ENCODE results near the gene VSIG10L2.
"Not testable (repeated sequence)": the region's sequence is repeated elsewhere in the genome, so short reads cannot be mapped to it uniquely, and the experiment has no call there.

Gene VSIG10L2

GRCh38 chr11:125945797-125946520 lies at the start of gene VSIG10L2:
Gene VSIG10L2, plus strand, starts transcription at chr11:125946044. Its CDS starts 12 bp downstream, at chr11:125946056.
- DNase-seq = no peak

DNA sequence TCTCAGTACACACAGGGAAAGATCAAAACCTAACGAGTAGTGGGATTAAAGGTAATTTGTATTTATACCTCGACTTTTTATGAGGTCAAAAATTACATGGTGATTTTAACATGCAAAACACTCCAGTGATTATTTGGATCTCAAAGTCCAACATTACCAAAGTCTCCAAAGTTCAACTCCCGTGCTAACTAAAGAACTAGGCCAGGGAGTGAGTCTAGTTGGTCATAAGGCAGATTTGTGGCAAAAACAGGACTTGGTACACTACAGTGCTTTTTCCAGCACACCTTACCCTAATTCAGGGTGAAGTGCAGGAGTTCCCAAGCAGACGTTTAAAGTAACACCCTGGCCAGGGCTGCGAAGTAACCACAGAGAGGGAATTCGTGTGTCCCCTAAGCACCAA lies 44.0 kb upstream of the VSIG10L2 start:
- DNase-seq = no peak

- DNase-seq = no peak
Observed at GRCh38 chr11:125902277-125902926, 43.4 kb upstream of the VSIG10L2 start.

- peak; percentile 91 for DNase-seq
Observed at GRCh38 chr11:125902927-125903710, 42.7 kb upstream of the VSIG10L2 start, which contains the start of gene PUS3. Gene PUS3, minus strand, starts transcription at chr11:125903206. Its CDS starts 6,922 bp downstream, at chr11:125896284.

- no peak for DNase-seq
Observed at GRCh38 chr11:125903711-125904659, 41.9 kb upstream of the VSIG10L2 start, which contains the start of gene DDX25. Gene DDX25, plus strand, starts transcription at chr11:125904508. Its CDS starts 10 bp downstream, at chr11:125904518.

DNA sequence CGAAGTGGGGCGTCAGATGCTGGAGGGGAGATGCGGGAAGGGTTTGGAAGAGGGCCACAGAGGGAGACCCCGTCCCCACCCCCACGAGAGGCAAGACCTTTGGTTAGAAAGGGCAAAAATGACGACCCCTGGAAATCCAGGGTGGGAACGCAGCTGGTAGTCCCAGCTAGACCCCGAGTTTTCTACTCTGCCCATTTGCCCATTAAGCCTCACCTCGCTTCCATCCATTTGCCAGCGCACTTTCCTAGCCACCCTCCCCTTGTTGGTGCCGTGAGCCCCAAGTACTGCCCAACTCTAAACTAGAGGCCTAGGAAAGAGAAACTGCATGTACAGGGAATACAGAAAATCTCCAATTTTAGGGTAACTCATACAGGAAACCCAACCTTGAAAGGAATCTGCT lies 41.2 kb upstream of the VSIG10L2 start:
- DNase-seq = no peak

GRCh38 chr11:125910226-125910849 lies 35.5 kb upstream of the VSIG10L2 start:
- DNase-seq = no peak

DNA sequence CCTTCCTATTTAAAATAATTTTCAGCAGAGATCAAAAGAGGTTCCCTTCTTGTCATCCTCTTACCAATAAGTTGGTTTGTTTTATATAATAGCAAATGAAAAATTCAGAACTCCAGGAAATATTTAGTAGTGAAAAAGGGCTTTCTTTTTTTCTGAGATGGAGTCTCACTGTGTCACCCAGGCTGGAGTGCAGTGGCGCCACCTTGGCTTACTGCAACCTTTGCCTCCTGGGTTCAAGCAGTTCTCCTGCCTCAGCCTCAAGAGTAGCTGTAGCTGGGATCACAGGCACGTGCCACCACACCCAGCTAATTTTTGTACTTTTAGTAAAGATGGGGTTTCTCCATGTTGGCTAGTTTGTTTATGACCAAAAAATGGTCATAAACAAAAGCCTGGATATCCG lies 31.2 kb upstream of the VSIG10L2 start:
- DNase-seq = not testable (repeated sequence)

DNA sequence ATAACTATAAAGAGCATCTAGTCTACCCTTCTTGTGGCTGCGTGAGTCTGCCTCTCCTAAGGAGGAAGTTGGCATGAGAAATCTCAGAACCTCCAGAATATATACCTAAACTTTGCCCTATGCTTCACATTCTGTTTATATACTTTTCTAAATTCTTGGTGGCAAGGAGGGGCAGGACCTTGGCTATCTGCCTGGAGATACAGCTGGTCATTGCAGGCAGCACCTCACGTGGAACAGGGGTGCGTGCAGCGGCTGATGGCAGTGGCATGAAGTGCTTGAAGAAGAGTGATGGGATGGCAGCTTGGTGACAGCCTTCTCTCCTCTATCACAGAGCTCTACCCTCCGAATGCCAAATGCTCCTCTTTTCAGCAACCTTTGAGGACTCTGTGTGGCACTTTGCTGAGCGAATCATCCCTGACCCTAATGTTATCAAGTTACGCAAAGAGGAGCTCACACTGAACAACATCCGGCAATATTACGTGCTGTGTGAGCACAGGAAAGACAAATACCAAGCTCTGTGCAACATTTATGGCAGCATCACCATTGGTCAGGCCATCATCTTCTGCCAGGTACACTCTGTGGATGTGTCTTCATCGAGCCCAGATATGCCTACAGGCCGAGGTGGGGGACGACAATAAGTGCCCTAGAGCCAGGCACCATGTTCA lies 29.0 kb upstream of the VSIG10L2 start:
- DNase-seq = no peak

DNA sequence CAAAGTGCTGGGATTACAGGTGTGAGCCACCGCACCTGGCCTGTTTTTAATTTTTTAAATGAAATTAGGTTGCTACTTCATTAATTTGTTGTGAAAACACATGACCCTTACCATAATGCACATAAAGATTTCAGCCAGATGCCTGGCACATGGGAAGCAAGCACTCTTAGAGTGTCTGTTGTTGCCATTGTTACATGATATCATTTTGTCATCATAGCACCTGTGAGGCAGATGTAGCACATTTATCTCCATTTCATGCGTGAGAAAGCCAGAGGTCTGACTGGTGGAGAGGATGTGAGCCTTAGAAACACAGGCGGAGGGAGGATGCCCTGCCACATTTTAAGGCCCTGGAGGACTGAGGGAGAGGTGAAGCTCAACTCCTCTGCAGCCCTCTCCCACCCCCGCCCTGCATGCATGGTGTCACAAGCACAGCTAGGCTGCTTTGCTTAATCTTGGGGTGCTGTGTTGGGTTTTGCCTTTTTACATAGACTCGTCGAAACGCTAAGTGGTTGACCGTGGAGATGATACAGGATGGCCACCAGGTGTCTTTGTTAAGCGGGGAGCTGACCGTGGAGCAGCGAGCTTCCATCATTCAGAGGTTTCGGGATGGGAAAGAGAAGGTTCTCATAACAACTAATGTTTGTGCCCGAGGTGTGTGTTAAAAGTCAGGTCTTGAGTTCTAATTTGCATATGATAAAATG lies 27.6 kb upstream of the VSIG10L2 start:
- no peak for DNase-seq

DNA sequence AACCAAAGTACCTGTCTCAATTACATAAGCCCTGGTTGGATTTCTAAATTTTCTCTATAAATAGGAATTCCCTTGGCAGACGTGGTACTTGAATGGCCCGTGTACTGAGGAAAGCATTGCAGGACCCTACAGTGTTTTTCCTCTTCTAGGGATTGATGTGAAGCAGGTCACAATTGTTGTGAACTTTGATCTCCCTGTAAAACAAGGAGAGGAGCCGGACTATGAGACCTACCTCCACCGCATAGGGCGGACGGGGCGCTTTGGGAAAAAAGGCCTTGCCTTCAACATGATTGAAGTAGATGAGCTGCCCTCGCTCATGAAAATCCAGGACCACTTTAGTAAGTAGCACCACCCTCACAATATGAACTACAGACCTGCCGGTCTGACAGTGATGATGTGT lies 24.8 kb upstream of the VSIG10L2 start:
- DNase-seq = no peak

- DNase-seq = no peak
Observed at GRCh38 chr11:125922156-125922555, 23.7 kb upstream of the VSIG10L2 start.

- peak; percentile 46 for DNase-seq
Observed at GRCh38 chr11:125923012-125923579, 22.7 kb upstream of the VSIG10L2 start.

- no peak for DNase-seq
Observed at GRCh38 chr11:125923633-125924032, 22.2 kb upstream of the VSIG10L2 start.

GRCh38 chr11:125924384-125925007 lies 21.3 kb upstream of the VSIG10L2 start:
- no peak for DNase-seq

GRCh38 chr11:125925247-125925740 lies 20.6 kb upstream of the VSIG10L2 start:
- no peak for DNase-seq

DNA sequence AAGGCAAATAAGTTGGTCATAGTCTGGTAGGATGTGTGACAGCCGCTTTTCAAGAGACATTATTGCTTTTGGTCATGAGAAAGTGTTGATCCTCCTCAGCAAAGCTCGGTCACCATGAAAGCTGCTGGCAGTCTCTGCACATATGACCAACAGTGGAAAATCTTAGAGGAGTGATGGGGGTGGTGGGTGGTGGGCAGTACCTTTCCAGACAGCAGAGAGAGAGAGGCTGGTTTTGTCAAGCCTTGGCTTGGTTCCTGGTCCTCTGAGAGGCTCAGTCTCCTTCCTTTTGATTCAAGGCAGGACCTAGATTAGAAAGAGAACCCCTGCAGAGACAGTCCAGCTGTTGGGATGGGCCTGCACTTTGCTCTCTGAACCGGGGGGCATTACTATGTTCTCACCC lies 20.0 kb upstream of the VSIG10L2 start:
- DNase-seq = no peak

- no peak for DNase-seq
Observed at GRCh38 chr11:125926682-125927081, 19.2 kb upstream of the VSIG10L2 start.

GRCh38 chr11:125929445-125930075 lies 16.3 kb upstream of the VSIG10L2 start:
- DNase-seq = no peak

Measured in activated naive CD4-positive, alpha-beta T cell treated with anti-CD3 and anti-CD28 coated beads, Interleukin-2, amount 50 U/mL, for 16 hours (primary cell).